ENCODE measurements around the gene TM9SF2.
"Not testable (repeated sequence)": the region's sequence is repeated elsewhere in the genome, so short reads cannot be mapped to it uniquely, and the experiment has no call there.

TM9SF2 gene

GRCh38 chr13:99536023-99536422 lies 34.8 kb downstream of the TM9SF2 start:
- DNase-seq (ENCODE audit: low read depth), result no peak

DNA sequence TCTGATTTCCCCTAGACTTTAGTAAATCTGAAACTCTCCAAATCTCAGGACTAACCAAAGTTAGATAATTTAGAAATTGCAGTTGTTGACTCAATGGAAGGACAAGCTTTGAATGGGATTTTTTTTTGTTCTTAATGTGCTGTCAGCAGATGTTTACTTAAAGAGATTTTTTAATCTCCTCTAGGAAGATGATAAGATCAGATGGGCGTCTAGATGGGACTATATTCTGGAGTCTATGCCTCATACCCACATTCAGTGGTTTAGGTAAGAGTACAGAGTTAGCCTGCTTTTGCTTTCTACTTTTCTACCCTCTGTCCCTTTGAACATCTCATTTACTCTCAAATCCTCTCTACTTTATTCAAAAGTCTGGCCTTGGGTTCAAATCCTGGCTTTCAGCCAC lies 39.3 kb downstream of the TM9SF2 start:
- no peak for DNase-seq (ENCODE audit: low read depth)

- DNase-seq (ENCODE audit: low read depth), result no peak
Measured at GRCh38 chr13:99542788-99543406, 41.6 kb downstream of the TM9SF2 start.

DNA sequence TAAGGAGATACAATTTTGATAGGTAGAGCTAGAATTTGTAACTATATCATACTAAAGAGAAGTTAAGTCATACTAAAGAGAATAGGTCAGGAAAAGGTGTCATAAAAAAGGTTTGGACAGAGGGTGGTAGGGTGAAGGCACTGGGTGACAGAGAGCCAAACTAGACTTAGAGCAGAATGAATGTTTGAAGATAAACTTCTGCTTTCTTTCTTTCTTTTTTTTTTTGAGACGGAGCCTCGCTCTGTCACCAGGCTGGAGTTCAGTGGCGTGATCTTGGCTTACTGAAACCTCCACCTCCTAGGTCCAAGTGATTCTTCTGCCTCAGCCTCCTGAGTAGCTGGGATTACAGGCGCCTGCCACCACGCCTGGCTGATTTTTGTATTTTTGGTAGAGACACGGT lies 44.1 kb downstream of the TM9SF2 start:
- no peak for DNase-seq (ENCODE audit: low read depth)

DNA sequence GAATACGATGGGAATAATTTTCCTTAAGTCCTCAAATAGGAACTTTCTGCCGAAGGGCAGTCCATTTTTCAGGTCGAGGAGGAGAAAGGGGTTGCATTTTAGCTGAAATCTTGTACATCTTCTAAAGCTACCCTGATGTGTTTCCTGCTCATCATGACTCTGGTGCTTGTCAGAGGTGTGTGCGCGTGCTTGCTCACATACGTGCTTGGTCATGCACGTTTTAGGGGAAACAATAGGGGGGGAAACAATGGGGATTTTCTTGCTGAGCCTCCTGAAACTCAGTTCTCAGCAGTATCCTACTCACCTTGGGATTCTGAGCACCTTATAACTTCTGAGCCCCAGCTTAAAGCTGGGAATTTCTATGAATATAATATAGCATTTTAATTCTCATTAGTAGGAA lies 44.7 kb downstream of the TM9SF2 start:
- DNase-seq (ENCODE audit: low read depth), result no peak

- no peak for DNase-seq (ENCODE audit: low read depth)
Measured at GRCh38 chr13:99546878-99547277, 45.6 kb downstream of the TM9SF2 start.

DNA sequence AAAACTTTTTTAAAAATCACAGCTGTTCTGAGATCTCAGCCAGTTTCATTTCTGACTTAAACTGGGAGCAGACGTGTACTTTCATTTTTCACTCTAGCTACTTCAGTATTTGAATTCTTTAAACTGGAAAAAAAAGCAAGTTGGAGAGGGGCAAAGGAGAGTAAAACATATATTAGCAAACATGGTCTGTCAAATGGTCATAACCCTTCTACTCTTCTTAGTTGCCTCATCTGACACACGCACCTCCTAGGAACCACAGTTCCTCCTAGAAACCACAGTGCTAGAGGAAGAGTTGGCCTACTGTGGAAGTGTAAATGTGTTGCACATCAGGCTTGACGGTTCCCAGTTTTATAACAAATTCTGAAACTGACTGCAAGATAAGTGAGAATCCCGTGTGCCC lies 47.2 kb downstream of the TM9SF2 start:
- DNase-seq (ENCODE audit: low read depth), result no peak

DNA sequence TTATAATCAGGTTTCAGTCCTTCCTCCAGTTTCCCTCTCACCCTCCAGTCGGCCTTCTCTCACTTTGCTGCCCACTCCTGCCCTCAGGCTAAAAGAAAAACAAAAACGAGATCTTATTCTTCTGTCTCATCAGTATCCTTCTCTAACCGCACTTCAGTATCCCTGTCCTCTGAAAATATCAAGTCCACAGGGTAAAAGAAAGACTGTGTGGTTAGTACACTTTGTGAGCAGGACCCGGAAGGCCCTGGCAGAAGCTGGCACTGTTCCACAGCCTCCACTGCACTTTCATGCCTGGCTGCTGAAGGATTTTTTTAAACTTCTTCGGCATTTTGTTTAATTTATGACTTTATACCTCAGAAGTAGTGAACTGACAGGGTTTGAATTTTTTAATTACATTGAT lies 51.8 kb downstream of the TM9SF2 start:
- DNase-seq (ENCODE audit: low read depth), result no peak

GRCh38 chr13:99555149-99555548 lies 53.9 kb downstream of the TM9SF2 start:
- DNase-seq (ENCODE audit: low read depth), result no peak

GRCh38 chr13:99556867-99557443 lies 55.7 kb downstream of the TM9SF2 start:
- no peak for DNase-seq (ENCODE audit: low read depth)

- no peak for DNase-seq (ENCODE audit: low read depth)
Measured at GRCh38 chr13:99558570-99559180, 57.4 kb downstream of the TM9SF2 start.

DNA sequence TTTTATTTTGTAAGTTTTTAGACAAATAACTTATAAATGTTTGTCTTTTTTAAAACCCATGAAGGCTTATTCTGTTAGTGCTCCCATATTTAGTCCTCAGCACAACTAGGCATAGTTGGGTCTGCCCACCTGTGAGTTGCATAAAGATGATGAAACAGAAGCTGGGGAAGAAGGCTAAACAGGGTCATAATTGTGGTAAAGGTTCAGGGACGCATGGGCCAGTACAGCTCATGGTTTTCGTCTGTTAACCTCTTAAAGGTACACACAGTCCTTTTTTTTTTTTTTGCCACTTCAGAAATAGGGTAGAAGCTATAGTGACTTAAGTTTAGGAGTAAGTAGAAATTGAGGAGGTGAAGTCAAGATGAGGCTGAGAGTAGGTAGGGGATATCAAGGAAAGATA lies 58.3 kb downstream of the TM9SF2 start:
- DNase-seq (ENCODE audit: low read depth), result no peak

- DNase-seq (ENCODE audit: low read depth), result no peak
Measured at GRCh38 chr13:99563404-99563803, 62.1 kb downstream of the TM9SF2 start.

- DNase-seq (ENCODE audit: low read depth), result no peak
Measured at GRCh38 chr13:99564386-99564785, 63.1 kb downstream of the TM9SF2 start.

DNA sequence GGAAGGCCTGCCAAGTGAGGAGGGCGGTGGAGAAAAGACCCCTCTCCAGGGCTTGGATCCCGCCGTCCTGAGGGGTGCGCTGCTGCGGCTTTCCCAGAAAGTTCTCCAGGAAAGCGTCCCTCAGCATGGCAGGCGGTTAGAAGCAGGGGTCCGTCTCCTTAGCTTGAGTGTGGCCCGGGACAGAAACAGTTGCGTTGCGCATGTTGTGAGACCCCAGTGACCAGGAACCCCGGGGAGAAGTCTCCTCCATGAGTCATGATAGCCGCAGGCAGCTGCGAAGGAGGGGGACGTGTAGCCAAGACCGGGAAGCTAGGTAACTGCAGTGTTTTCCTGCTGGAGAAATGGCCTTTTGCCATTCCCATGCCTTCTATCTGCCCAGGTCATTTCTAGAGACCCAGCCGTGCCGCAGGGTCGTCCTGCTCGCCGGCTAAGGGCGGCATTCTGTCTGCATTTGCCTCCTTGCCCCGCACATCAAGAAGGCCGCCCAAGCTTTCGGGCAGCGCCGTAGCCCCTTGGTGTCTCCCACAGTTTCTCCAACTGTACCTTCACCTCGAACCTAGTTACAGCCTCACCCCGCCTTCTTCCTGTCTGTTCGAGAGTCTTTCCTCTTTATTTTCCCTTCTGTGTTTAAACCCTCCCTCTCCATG lies 64.3 kb downstream of the TM9SF2 start:
- no peak for DNase-seq (ENCODE audit: low read depth)

GRCh38 chr13:99566125-99567083 lies 65.1 kb downstream of the TM9SF2 start:
- DNase-seq (ENCODE audit: low read depth), result no peak

- not testable (repeated sequence) for DNase-seq (ENCODE audit: low read depth)
Measured at GRCh38 chr13:99568901-99569300, 67.6 kb downstream of the TM9SF2 start.

DNA sequence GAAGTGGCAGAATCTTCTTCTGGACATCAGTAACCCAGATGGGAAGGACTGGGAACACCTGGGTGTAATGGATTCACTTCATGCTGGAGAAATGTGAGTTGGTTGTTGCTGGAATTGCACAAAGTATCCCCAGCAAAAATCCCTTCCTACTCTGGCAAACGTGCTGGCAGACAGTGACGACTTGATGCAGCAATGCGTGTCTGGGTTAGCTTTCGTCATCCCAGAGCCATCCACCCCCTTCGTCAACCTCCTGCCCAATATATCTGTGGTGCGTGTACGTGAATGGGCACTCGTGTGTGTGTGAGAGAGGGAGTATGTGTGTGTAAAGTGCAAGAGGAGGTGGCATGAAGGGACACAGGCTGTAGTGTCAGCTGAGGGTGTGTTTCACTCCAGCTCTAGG lies 70.9 kb downstream of the TM9SF2 start:
- no peak for DNase-seq (ENCODE audit: low read depth)

DNA sequence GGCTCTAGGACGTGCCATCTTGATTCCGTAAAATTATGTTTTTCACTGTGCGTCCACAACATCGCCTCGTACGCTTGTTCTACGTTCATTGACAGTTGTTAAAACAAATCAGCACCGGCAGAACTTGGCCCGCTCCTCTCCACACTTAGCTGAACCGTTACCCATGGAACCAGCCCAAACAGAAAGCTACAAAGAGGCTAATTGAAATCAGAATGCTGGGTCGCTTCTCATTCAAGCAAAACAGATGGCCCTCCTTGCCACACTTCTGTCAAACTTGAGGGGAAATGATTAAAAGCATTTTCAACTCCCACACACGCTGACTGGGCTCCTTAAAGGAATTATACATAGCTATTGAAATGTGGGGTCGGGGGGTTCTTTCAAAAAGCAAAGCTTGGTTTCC lies 71.6 kb downstream of the TM9SF2 start:
- no peak for DNase-seq (ENCODE audit: low read depth)

DNA sequence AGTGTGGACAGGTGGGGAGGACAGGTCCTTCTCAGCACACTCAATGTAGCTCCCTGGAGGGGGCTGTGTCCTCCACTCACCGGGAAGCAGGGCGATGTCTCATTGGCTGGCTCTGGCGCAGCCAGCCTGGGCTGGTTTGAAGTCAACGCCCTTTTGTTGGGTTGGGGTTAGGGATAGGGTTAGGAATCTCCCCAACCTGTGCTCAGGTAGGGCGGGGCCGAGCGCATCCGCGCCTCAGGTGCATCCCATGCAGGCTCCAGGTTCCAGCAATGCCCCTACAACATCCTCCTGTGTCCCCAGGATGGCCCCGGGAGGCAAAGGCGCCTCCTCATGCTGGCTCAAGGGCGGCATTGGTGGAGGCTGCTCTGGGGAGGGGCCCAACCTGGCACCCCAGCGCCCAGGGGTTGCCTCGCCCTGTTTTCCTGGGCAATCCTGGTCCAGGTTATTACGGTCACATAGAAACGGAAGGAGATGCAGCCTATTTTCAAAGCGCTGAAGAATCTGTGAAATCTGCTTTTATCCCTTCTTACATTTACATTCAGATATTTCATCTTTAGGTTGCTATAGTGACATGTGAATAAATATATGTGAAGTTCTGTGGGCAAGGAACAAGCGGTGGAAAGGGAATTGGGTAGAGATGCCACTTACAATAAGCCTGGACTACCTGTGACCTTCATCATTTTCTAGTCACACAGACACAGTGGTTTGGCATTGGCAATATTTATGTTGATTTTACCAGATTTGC lies 74.3 kb downstream of the TM9SF2 start:
- no peak for DNase-seq (ENCODE audit: low read depth)
